Mesendoderm (in vitro differentiated cells): ENCODE data around the gene INHA.

Experiments used
- DNase-seq: peaks from one replicate; pipeline ENCODE4 v3.0.0; 2013
- H2AK5ac ChIP-seq: 2 replicates; pipeline ENCODE4 v1.6.1; 2013; ENCODE audit warnings: low read length, inconsistent platforms
- H2BK120ac ChIP-seq: 2 replicates; pipeline ENCODE4 v1.6.1; 2013; ENCODE audit warnings: low read depth, mild to moderate bottlenecking, low read length, moderate library complexity, mixed read lengths
- H2BK15ac ChIP-seq: replicated peaks from 2 replicates; pipeline ENCODE4 v1.6.1; 2013; ENCODE audit warnings: low read depth, mild to moderate bottlenecking, moderate library complexity
- H2BK5ac ChIP-seq: 2 replicates; pipeline ENCODE4 v1.6.1; 2013; ENCODE audit warnings: low read length, inconsistent platforms
- H3K18ac ChIP-seq: 2 replicates; pipeline ENCODE4 v1.6.1; 2013; ENCODE audit warnings: mild to moderate bottlenecking, low read length, mixed read lengths
- H3K23ac ChIP-seq: one replicate; pipeline ENCODE4 v1.6.1; 2013; ENCODE audit warnings: low read length
- H3K27ac ChIP-seq: 2 replicates; pipeline ENCODE4 v1.5.1; 2013; ENCODE audit warnings: low read depth, mild to moderate bottlenecking, inconsistent platforms, low read length, moderate library complexity
- H3K27me3 ChIP-seq: 2 replicates; pipeline ENCODE4 v1.6.1; 2013; ENCODE audit warnings: low read length, control low read depth, mild to moderate bottlenecking, inconsistent platforms; ENCODE audit not compliant: insufficient read depth, poor library complexity
- H3K36me3 ChIP-seq: 2 replicates; pipeline ENCODE4 v1.6.1; 2013; ENCODE audit warnings: low read length, inconsistent platforms; ENCODE audit not compliant: control insufficient read depth, insufficient read depth
- H3K4ac ChIP-seq: one replicate; pipeline ENCODE4 v1.6.1; 2013; ENCODE audit warnings: low read depth, mild to moderate bottlenecking, low read length, moderate library complexity
- H3K4me1 ChIP-seq: 2 replicates; pipeline ENCODE4 v1.6.1; 2013; ENCODE audit warnings: low read depth, low read length, inconsistent platforms; ENCODE audit not compliant: control insufficient read depth
- H3K4me2 ChIP-seq: 2 replicates; pipeline ENCODE4 v1.6.1; 2013; ENCODE audit warnings: low read length
- H3K4me3 ChIP-seq: 2 replicates; pipeline ENCODE4 v1.5.1; 2013; ENCODE audit warnings: mild to moderate bottlenecking, low read length
- H3K56ac ChIP-seq: one replicate; pipeline ENCODE4 v1.6.1; 2013; ENCODE audit warnings: low read length
- H3K79me1 ChIP-seq: 2 replicates; pipeline ENCODE4 v1.6.1; 2013; ENCODE audit warnings: low read length, inconsistent platforms
- H3K79me2 ChIP-seq: 2 replicates; pipeline ENCODE4 v1.6.1; 2013; ENCODE audit warnings: mild to moderate bottlenecking, low read length; ENCODE audit not compliant: control insufficient read depth, insufficient read depth
- H3K9ac ChIP-seq: 2 replicates; pipeline ENCODE4 v1.6.1; 2013; ENCODE audit warnings: low read length, inconsistent platforms
- H4K5ac ChIP-seq: one replicate; pipeline ENCODE4 v1.6.1; 2013; ENCODE audit warnings: low read length
- H4K8ac ChIP-seq: one replicate; pipeline ENCODE4 v1.6.1; 2013; ENCODE audit warnings: low read depth, mild to moderate bottlenecking, control low read depth, low read length, moderate library complexity
- WGBS: extraction: QIAGEN DNeasy Blood & Tissue Kit; methylation state at CpG from one replicate; pipeline ENCODE4 v1.1.7; 2013; ENCODE audit warnings: low lambda C conversion rate, missing lambda C conversion rate; ENCODE audit not compliant: insufficient coverage; ENCODE audit errors: extremely low coverage; 5-methylcytosine and 5-hydroxymethylcytosine counted together

The INHA gene

DNA sequence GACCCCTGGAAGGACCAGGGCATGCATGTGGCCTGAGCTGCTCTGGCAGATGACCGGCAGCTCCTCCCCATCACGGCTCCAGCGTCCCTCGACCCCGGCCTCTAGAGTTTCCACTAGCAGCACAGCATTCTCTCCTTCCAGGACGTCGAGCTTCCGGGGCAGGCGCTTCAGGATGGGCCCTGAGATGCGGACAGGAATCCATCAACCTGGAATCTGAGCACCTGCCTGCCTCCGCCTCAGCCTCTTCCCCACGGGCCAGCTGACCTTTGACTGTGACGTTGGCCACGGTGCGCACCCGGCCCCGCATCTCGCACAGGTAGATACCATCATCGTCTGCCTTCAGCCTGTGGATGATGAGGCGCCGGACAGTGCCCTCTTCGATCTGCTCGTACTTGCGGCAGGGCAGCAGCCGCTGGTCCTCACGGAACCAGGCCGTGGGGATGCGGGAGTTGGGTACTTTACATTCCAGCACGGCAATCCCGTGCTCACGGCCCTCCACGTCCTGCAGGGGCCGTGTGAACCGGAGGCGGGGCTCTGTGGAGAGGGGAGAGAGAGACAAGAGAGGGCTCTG is 4.2 kb upstream of the INHA start:
- H3K56ac ChIP-seq, result no peak overlapping the region
- no peaks in the 10 kb centered on the region for H3K27me3 ChIP-seq
- no CpG with 5 or more reads among the region's 35 CpGs for WGBS
- H3K4me1 ChIP-seq, result peaks cover 5% of the 10 kb centered on the region
- H3K4me2 ChIP-seq, result no peak overlapping the region
- no peak overlapping the region for H3K4ac ChIP-seq
- no peaks in the 10 kb centered on the region for H3K36me3 ChIP-seq
- no peak overlapping the region for H2BK120ac ChIP-seq
- H3K79me2 ChIP-seq, result peaks cover 6% of the 10 kb centered on the region
- H3K23ac ChIP-seq, result no peak overlapping the region
- no peak overlapping the region for H4K8ac ChIP-seq
- no peak overlapping the region for H3K27ac ChIP-seq
- H3K79me1 ChIP-seq, result no peaks in the 10 kb centered on the region
- no peak for DNase-seq
- no peak overlapping the region for H3K9ac ChIP-seq
- H4K5ac ChIP-seq, result no peak overlapping the region
- H2AK5ac ChIP-seq, result no peak overlapping the region
- no peak overlapping the region for H2BK15ac ChIP-seq
- no peak overlapping the region for H3K18ac ChIP-seq
- H2BK5ac ChIP-seq, result no peak overlapping the region
- no peak overlapping the region for H3K4me3 ChIP-seq

DNA sequence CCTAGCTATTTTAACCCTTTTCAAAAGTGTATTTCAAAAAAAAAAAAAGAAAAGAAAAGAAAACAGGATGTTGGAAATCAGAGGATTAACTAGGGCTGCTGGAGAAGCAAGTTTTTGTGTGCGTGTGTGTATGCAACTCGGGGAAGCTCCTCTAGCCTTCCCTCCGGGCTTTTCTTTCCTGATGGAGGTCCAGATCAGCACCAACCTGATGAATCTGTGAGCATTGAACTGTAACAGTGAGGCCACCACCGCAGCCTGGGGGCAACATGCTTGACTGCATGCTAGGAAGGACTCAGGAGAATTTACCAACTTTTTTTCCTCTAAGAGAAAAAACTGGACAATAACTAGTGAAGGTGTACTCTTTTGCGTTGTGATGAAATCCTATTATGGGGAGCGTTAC is 3.1 kb upstream of the INHA start:
- peak overlapping the region; percentile 24 for H3K23ac ChIP-seq
- no peak overlapping the region for H3K56ac ChIP-seq
- no peak overlapping the region for H2AK5ac ChIP-seq
- peaks cover 6% of the 10 kb centered on the region for H3K79me2 ChIP-seq
- H3K4me3 ChIP-seq, result no peak overlapping the region
- no peak overlapping the region for H3K4me2 ChIP-seq
- H3K18ac ChIP-seq, result no peak overlapping the region
- no peak overlapping the region for H2BK120ac ChIP-seq
- H3K4ac ChIP-seq, result no peak overlapping the region
- H4K5ac ChIP-seq, result no peak overlapping the region
- H3K27me3 ChIP-seq, result no peaks in the 10 kb centered on the region
- no peak overlapping the region for H2BK15ac ChIP-seq
- peak; percentile 65 for DNase-seq
- no peaks in the 10 kb centered on the region for H3K36me3 ChIP-seq
- WGBS, result no CpG with 5 or more reads among the region's 6 CpGs
- no peaks in the 10 kb centered on the region for H3K79me1 ChIP-seq
- H3K4me1 ChIP-seq, result peaks cover 5% of the 10 kb centered on the region
- H3K9ac ChIP-seq, result no peak overlapping the region
- H2BK5ac ChIP-seq, result no peak overlapping the region
- no peak overlapping the region for H4K8ac ChIP-seq
- H3K27ac ChIP-seq, result no peak overlapping the region

DNA sequence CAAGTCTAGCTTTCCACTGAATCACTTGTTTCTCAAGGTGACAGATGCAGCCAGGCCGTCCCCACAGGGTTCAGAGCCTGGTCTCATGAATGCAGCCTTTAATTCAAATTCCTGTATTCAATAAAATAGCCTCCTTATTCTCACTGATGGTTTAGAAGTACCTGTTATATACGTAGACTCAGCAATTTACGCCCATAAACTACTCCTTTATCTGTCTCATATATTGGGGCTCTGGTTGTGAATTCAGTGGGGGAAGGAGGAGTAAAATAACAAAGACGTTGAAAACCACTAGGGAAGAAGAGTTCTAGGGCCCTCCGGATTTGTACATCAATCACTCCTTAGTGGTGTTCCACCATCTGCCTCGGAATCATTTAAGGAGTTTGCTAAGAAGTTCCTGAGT is 2.5 kb upstream of the INHA start:
- Histone ChIP-seq H3K9ac (peak overlapping the region; percentile 97), H4K5ac (no peak overlapping the region), H3K27me3 (no peaks in the 10 kb centered on the region), H3K4me3 (no peak overlapping the region), H3K23ac (peak overlapping the region; percentile 89), H4K8ac (no peak overlapping the region), H3K56ac (peak overlapping the region; percentile 99), H3K27ac (no peak overlapping the region), H2AK5ac (no peak overlapping the region), H2BK5ac (no peak overlapping the region), H3K79me2 (peaks cover 6% of the 10 kb centered on the region), H3K79me1 (no peaks in the 10 kb centered on the region), H3K4me1 (peaks cover 5% of the 10 kb centered on the region), H3K18ac (no peak overlapping the region), H3K4me2 (peak overlapping the region; percentile 64), H2BK15ac (no peak overlapping the region), H3K4ac (no peak overlapping the region), H3K36me3 (no peaks in the 10 kb centered on the region), H2BK120ac (no peak overlapping the region)
- DNase-seq, result no peak
- no CpG with 5 or more reads among the region's 6 CpGs for WGBS

DNA sequence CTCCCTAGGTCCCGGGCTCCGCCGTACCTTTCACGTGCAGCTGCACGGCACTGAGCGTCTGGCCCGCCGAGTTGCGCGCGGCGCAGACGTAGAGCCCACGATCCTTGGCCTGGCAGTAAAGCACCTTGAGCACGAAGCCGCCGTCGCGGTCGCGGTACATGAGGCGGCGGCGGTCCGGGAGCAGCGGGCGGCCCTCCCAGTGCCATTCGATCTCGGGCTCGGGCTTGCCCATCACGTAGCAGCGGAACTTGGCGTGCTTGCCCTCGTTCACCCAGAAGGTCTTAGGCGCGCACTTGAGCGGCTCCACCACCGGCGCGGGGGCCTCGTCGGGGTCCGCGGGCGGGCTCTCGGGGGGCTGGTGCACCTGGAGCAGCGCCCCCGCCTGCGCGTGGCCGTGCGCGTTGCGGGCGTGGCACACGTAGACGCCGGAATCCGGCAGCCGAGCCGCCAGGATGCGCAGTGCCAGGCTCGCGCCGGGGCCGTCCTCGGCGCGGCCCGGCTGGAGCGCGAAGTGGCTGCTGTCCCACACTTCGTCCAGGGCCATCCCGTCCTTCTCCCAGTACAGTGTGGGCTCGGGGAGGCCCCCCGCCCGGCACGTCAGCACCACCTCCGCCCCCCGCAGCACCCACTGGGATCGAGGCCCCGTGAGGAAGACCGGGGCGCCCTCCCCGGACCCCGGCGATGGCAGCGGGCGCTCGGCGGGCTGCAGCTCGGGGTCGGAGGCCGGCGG is 1.8 kb upstream of the INHA start:
- Histone ChIP-seq H3K4me3 (peak overlapping the region; percentile 73), H4K5ac (no peak overlapping the region), H3K4me1 (peaks cover 5% of the 10 kb centered on the region), H4K8ac (peak overlapping the region; percentile 59), H3K4me2 (peak overlapping the region; percentile 64), H3K23ac (peak overlapping the region; percentile 94), H3K18ac (peak overlapping the region; percentile 91), H2BK5ac (no peak overlapping the region), H3K4ac (peak overlapping the region; percentile 92), H3K9ac (peak overlapping the region; percentile 97), H3K79me1 (no peaks in the 10 kb centered on the region), H2BK120ac (peak overlapping the region; percentile 55), H2AK5ac (no peak overlapping the region), H2BK15ac (no peak overlapping the region), H3K56ac (peak overlapping the region; percentile 99), H3K27ac (peak overlapping the region; percentile 96), H3K36me3 (no peaks in the 10 kb centered on the region), H3K79me2 (peaks cover 6% of the 10 kb centered on the region), H3K27me3 (no peaks in the 10 kb centered on the region)
- DNase-seq, result no peak
- no CpG with 5 or more reads among the region's 95 CpGs for WGBS

DNA sequence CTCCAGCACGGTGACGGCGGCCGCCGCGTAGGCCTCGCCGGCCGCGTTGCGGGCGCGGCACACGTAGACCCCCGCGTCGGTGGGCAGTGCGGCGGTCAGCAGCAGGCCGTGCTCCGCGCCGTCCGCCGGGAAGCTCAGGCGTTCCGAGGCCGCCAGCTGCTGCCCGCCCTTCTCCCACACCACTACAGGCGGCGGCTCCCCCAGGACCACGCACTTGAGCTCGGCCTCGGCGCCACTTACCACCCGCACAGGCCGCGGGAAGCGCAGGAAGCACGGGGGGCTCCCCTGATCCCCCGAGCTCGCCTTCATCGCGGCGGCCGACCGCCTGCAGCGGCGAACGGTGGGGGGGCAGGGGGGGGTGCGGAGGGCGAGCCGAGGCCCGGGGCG is 1.2 kb upstream of the INHA start:
- Histone ChIP-seq H2BK5ac (peak overlapping the region; percentile 91), H3K18ac (peak overlapping the region; percentile 91), H2BK15ac (no peak overlapping the region), H2BK120ac (peak overlapping the region; percentile 55), H3K4me1 (peaks cover 3% of the 10 kb centered on the region), H3K79me2 (peaks cover 6% of the 10 kb centered on the region), H3K4me3 (peak overlapping the region; percentile 73), H3K9ac (peak overlapping the region; percentile 97), H4K5ac (no peak overlapping the region), H3K4me2 (peak overlapping the region; percentile 64), H2AK5ac (no peak overlapping the region), H3K79me1 (no peaks in the 10 kb centered on the region), H3K36me3 (no peaks in the 10 kb centered on the region), H3K56ac (peak overlapping the region; percentile 99), H3K27ac (peak overlapping the region; percentile 96), H3K27me3 (no peaks in the 10 kb centered on the region), H3K4ac (peak overlapping the region; percentile 92), H4K8ac (peak overlapping the region; percentile 59), H3K23ac (peak overlapping the region; percentile 94)
- WGBS, result no CpG with 5 or more reads among the region's 55 CpGs
- DNase-seq, result no peak
